HS-27A (cell line): ENCODE results near the gene SEMA4F.
"Not testable (repeated sequence)": the region's sequence is repeated elsewhere in the genome, so short reads cannot be mapped to it uniquely, and the experiment has no call there.

Experiments
- DNase-seq: peaks from one replicate; pipeline ENCODE4 v3.0.0-alpha.2; 2012; ENCODE audit warnings: low read depth, missing footprints

SEMA4F gene, protein sequence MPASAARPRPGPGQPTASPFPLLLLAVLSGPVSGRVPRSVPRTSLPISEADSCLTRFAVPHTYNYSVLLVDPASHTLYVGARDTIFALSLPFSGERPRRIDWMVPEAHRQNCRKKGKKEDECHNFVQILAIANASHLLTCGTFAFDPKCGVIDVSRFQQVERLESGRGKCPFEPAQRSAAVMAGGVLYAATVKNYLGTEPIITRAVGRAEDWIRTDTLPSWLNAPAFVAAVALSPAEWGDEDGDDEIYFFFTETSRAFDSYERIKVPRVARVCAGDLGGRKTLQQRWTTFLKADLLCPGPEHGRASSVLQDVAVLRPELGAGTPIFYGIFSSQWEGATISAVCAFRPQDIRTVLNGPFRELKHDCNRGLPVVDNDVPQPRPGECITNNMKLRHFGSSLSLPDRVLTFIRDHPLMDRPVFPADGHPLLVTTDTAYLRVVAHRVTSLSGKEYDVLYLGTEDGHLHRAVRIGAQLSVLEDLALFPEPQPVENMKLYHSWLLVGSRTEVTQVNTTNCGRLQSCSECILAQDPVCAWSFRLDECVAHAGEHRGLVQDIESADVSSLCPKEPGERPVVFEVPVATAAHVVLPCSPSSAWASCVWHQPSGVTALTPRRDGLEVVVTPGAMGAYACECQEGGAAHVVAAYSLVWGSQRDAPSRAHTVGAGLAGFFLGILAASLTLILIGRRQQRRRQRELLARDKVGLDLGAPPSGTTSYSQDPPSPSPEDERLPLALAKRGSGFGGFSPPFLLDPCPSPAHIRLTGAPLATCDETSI

DNA sequence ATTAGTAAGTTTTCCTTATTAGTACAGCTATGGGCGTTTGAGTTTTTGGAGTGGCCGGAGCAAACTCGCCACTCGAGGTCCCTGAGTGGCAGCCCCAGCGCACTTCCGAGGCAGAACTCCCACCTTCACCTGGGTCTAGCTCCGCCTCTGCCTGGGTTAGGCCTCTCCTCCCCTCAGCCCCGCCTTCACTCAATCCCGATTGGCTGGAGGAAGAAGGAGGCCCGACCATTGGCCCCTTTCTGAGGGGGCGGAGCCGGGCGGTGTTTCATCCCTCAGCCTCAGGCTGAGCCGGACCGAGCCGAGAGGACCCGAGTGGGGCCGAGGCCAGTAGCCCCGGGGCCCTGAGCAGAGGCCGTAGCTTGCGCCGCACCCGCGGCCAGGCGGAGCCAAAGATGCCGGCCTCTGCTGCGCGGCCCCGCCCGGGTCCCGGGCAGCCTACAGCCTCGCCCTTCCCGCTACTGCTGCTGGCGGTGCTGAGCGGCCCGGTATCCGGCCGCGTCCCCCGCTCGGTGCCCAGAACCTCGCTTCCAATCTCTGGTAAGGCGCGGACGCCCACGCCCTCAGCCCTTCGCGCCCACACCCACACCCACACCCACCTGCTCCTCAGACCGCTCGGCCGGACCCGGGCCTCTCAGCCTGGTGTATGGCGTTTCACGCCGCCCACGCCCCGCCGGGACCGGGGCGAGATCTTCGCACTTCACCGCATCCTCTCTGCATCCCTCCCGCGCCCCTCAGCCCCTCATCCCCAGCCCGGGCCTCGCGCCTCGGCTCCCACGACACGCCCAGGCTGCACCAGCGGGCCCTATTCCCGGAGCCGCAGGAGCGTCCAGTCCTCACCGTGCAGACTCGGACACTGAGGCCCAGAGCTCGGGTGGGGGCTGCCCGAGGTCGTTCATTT, at the start of gene SEMA4F:
SEMA4F (plus strand) TSS at position 263 of the 898 bp plus-strand sequence; CDS start at position 393, 130 bp downstream.
- peak; percentile 94 for DNase-seq

DNA sequence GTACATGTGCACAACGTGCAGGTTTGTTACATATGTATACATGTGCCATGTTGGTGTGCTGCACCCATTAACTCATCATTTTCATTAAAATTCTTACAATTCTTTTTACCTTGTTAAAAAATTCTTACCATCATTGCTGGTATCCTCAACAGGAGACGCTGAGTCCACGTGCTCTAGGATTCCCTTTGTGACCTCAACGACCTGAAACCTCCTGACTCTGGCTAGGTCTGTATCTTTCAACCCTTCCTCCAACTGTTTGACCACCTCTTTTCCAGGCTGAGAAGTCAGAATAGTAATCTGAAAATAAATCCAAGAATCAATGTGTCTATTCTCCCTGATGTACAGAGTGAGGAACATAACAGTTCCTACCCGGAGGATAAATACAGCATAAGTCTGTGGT, 47.1 kb upstream of the SEMA4F start:
- no peak for DNase-seq

DNA sequence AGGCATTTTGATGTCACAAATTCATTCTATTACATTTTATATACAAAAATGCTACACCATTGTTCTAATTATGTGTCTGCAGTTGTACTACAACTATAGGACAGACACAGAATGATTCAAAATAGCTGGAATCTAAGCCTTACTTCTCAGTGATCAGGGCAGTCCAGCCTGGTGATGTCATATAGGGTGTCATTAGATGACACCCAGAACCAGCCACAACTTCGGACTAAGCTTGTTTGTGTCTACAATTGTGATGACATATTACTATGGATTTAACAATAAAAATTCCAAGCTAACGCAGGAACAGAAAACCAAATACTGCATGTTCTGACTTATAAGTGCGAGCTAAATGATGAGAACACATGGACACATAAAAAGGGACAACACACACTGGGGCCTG, 36.9 kb upstream of the SEMA4F start:
- DNase-seq, result no peak

DNA sequence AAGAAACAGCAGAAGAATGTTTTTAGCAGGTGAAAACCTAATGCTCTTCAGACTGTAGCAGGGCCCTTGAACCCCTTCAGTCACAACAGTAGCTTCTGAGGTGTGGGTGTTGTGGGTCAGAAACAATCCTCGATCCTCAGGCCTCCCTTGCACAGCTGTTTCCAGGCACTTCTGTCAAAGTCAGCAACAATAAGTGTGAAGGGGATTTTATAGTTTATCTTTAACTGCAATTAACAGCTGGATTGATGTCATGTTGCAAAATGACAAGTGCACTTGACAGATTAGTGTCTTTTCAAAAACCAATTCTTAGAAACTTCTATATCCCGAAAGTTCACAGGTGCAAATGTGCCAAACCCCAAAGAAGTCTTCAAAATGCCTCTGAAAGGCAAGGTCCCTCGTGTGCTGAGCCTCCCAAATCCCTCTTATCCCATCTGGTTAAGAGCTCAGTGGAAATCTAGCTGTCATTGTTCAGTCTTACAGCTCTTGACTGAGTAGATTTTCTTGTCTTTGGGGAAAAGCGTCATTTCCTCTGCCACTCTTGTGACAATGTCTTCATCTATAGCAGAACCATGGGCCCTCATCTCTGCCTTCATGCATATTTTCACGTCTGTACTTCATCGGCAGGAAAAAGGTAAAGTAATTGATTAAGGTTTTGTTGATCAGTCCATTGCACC, 35.5 kb upstream of the SEMA4F start:
- no peak for DNase-seq

DNA sequence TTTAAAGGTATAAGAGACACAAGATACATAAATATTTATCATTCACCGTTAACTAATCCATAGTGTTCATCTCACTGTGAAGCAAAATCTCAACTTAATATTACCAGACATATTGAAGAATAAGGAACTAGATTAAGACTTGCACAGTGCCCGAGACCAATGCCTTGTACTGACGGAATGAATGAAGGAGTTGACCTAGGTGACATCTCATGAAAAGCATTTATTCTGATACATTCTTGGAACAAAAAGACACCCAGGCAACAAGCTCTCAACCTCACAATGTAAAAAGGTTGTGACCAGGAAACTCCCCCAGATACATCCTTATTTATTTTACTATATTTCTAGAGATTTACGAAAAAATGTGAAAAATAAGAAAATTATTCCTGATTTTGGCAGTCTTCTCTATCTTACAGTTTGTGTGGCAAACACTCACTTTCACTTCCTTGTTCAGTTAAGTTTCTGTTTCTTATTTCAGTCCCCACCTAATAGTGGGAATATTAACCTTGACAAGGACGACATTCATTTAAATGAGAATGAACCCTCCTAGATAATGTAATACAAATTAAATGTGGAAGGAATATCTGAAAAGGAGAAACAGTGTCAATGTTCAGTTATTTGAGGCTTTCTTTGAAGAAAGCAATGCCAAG, 34.3 kb upstream of the SEMA4F start:
- no peak for DNase-seq

DNA sequence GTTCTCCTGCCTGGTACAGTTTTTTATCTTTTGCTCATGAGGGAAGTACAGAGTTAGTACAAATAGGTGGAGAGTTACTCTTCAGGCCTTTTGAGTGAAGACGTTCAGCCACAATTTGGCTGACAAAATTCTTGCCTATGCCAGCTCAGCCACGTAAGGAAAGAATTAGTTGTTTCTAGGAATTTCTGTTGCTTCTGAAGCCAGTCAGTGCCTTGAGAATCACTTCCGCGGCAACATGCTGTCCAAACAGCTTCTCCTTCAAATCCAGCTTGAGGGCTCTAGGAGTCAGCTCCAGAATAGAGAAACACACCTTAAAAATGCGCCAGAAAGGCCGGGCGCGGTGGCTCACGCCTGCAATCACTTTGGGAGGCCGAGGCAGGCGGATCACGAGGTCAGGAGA, 33.4 kb upstream of the SEMA4F start:
- DNase-seq, result no peak

DNA sequence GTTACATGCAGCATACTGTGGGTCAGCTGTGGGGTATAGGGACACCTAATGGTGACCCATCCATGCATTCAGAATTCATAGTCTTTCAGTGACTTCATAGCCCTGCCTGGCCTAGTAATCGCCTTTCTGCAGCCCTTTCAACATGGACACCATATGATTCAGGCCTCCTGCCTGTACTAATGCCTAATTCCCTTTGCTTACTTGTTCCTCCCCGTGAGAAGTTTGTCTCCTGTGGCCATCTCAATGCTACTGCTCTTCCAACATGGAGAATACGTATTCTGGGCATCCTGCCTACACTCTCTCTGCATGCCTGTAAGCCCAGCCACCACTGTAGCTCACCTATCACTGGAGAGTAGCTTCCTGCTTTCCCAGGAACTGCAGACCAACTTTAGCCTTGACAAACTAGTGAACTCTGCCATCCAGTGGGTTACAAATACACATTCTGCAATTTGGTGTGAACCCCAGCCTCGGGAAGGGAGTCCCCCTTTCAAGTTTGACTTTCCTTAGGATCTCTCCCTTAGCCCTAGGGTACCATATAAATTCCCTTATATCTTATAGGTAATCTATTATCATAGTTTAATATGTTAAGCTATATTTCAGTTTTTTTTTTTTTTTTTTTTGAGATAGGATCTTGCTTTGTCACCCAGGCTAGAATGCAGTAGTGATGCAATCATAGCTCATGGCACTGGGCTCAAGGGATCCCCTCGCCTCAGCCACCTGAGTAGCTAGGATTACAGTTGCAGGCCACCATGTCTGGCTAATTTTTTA, 28.2 kb upstream of the SEMA4F start:
- no peak for DNase-seq

DNA sequence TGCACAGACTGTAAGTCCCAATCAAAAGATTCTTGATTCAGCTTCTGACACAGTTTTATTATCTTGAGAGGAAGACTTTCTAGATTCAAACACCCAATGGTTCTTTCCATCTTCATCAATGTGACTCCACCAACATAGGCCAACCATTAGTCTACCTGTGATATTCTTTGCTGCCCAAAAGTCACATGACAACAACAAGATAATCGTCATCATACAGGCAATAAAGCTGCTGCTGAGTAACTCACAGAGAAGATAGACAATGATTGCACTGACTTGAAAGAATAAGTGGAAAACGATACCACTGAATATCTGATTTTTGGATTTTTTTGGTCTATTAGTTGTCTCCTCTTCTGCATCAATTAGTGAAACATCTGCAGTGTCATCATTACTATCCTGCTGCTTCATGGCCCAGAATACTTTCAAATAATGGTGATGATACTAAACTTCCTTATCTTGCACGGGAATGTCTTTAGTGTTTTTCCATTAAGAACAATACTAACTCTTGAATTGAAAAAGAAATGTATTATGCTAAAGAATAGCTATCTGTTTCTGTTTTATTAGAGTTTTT, 25.4 kb upstream of the SEMA4F start:
- DNase-seq, result no peak

DNA sequence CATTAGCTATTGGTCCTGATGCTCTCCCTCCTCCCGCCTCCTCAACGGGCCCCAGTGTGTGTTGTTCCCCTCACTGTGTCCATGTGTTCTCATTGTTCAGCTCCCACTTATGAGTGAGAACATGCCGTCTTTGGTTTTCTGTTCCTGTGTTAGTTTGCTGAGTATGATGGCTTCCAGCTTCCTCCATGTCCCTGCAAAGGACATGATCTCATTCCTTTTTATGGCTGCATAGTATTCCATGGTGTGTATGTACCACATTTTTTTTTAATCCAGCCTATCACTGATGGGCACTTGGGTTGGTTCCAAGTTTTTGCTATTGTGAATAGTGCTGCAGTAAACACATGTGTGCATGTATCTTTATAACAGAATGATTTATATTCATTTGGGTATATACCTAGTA, 23.6 kb upstream of the SEMA4F start:
- DNase-seq, result not testable (repeated sequence)

DNA sequence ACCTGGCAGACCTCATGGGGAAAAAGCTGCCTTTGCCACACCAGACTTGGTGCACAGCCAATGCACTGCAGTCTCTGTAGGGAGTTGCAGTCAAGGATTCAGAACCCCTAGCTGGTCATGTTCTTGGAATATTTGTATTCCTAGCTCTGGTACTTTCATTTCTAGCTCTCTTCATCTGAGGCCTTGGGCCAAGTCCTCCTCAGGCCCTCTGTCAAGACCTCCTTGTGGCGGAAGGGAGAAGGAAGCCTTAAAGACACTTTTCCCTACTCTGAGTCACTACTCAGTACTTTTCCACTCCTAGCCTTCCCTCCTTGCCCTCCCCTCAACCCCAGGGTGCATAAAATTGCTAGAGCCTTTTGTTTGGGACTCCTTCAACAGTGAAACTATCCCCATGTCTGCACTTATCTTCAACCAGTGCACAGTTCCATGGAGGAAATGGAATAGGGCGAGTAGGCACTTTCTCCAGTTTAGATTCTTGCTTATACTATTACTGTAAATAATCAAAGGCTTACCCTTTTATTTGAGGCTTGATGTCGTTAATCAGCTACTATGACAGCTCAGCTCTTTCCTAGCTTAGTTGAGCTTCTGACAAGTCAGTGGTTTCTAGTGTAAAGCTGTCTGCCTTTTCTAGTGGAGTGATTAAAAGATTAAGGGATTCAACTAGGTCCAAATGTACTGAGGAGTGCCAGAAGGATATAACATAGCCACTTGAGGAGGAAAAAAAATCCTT, 21.7 kb upstream of the SEMA4F start:
- DNase-seq, result no peak

DNA sequence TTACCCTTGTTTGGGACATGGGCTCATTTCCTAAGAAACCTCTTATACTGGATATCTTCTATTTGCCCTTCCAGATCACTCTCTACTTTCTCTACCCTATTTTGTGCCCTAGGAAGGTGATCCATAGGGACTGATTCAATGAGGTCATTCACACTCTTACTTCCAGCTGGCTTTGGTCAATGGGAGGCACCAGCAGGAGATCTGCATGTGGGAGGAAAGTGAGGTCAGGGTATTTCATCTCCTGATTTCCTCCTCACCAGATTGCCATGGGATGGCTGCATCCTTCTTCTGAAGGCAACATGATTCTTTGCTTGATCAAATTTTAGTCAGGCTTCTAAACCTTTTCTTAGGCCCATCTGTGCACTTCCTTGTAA, 21.1 kb upstream of the SEMA4F start:
- no peak for DNase-seq

DNA sequence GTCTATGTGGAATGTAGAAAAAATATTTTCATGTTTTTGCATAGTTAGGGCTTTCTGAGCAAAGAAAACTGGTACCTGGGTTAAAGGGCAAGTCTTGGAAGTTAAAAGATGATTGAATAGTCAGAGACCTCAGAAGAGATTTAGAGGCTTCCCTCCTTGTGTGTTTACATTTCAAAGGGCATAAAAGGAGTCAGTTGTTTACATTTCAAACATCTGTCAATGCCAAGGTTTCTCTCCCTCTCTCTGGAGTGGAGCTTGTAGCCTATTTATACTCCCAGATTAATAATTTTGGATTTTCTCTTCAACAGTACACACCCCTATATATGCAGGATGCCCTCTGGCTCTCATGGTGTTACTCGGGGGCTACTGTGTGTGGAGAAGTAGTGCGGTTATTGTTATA, 14.5 kb upstream of the SEMA4F start:
- DNase-seq, result no peak

DNA sequence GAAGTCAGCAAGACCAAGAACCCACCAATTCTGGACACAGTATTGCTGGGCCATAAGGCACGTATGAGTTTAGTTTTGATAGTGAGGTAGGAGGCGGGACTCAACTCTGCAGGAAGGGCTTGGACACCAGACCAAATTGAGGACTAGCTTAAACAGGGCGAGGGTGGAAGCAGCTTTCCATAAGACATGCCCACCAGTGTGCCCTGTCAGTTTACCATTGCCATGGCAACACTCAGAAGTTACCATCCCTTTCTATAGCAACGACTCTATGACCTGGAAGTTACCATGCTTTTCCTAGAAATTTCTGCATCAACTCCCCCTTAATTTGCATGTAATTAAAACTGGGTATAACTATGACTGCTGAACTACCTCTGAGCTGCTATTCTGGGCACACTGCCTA, 8.7 kb upstream of the SEMA4F start:
- no peak for DNase-seq

DNA sequence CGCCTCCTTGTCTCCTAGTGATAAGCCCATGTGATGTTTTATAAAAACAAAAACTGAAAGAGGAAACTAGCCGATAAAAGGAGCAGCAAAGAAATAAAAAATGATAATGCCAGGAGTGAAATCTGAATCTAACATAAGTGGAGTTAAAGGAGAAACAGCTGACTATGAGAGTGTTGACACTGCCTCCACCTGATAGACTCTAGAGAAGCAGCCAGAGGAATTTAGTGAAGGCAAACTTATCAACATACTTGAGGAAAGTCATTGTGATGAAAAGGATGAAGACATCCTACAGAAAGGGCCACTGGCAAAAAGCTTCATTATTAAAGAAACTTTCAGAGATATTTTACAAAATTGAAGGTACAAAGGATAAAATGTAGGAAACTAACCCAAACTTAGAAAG, 7.8 kb upstream of the SEMA4F start:
- no peak for DNase-seq

DNA sequence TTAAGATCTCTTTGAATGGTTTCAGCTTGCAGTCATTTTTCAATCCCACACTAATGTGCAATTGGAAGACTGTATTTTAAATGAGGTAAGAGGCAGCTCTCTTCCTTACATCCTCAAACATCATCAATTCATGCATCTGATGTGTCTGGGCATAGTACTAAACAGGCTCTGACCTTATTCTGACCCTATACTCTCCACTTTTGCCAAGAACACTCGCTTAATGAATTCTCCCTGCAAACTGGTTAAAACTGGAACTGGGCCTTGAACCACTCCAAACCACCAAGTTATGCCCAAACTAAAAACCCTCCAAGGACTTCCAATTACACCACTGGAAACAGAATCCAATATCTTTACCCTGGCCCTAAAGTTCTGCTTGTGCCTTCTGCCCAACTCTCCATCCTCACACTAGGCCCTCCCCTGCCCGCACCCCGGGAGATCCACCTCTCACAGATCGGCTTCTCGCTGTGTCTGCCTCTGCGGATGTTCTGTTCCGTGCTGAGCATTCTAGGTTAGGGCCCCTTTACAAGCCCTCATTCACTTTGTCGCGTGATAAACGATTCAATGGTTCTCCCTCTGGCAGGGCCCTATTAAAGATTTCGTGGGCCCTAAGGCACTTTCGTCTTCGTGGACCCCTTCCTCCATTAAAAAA, 7.1 kb upstream of the SEMA4F start:
- no peak for DNase-seq

DNA sequence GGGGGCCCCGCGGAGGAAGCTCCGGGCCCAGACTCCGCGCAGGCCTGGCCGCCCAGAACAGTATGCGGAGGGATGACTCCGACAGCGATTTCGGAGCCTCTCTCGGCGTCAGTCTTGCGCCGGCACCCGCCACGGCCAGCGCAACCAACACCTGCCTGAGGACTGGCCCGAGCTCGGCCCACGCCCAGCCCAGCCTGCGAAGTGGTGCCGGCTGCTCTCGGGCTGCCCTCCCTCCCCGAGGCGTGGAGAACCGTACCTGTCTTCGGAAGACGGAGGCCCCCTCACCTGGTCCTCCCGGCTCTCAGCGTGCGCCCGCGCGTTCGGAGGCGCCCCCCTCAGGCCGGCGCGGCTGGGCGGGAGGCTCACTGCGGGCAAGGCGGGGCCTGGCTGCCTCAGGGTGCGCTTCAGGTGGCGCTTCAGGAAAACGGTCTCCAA, 6.0 kb upstream of the SEMA4F start, which contains the start of gene M1AP:
M1AP (minus strand) TSS at position 322 of the 435 bp plus-strand sequence. CDS start 8,055 bp downstream, outside the sequence.
- DNase-seq, result no peak

DNA sequence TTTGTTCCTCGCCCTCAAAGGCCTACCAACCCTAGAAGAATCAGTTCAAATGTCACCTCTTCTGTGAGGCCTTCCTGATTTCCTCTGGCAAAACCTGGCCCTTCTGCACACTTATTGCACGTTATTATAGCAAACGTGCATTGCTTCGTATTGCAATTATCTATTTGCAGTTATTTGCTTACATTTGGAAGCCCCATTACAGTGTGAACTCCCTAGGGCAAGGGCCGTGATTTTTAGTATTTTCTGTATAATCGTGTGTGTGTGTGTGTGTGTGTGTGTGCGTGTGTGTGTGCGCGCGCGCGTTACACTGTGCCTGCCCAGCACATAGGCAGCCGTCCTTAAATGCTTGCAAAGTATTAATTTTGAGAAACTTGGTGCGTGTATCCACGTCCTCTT, 460 bp upstream of the SEMA4F start:
- DNase-seq, result no peak

DNA sequence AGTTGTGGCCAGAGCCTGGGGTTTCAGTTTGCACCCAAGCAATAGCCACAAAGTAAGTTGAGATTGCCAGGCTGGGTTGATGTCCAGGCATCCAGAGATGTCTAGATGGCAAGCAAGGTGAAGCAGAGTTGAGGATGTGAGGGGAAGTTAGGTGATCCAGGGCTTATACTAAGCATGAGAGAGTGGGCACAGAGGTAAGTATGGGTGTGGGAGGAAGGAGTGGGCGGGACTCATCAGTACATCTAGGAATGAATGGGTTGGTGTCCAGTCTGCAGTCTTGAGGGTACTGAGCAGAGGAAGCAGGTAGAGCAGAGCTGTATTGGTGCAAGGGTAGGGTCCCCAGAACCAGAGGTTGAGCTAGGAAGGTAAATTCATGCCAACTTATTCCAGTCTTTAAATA, 1.5 kb downstream of the SEMA4F start:
- DNase-seq, result no peak

DNA sequence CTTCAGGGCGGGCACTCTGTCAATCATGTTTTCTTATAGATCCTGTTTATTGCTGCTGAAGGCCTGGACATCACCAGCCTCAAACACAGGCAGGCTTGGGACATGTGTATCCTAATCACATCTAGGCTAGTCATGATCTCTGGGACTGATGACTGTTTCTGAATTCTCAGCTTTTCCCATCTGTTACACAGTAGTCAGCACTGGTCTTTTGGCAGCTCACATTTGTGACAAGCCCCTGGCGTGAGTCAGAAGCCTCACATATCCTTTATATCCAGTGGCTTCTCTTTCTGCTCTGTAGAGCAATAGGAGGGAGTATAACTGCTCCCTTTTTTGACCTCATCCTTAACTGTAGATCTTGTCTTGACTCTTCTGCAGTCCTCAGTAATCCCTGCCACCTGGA, 4.5 kb downstream of the SEMA4F start:
- DNase-seq, result no peak
